Right lobe of liver (tissue), 6 donors: Measurements from ENCODE around the gene NRXN3. TPM values are rescaled to one million over a fixed set of nuclear protein-coding genes. Genes with fewer than 3 reads are reported as not detected.

Experiments
- ATAC-seq, 4 donors: fragments of 200-7000 bp; cut with Tn5 transposase; one replicate each; pipeline ENCODE4 v1.9.1; 2020; ENCODE audit warnings: mild to moderate bottlenecking in 4 of 4, moderate library complexity in 4 of 4
- DNase-seq, 3 donors: peaks; one replicate each; pipeline ENCODE4 v3.0.0-alpha.2; 2020
- H3K27ac ChIP-seq, 3 donors: fragments of 200-600 bp; one replicate each; pipeline ENCODE4 v1.8.0; 2022
- H3K27me3 ChIP-seq, 2 donors: fragments of 200-600 bp; one replicate each; pipeline ENCODE4 v1.8.0; 2022
- H3K36me3 ChIP-seq, 4 donors: fragments of 200-600 bp; sonication (generic) in 1 of 4; one replicate each; pipeline versions ENCODE4 v1.5.1 to v1.8.0; 2017 to 2022; ENCODE audit warnings: control low read depth in 1 of 4
- H3K4me1 ChIP-seq, 4 donors: fragments of 200-600 bp; sonication (generic) in 1 of 4; one replicate each; pipeline versions ENCODE4 v1.5.1 to v1.8.0; 2017 to 2022; ENCODE audit warnings: control low read depth in 1 of 4
- H3K4me3 ChIP-seq, 3 donors: fragments of 200-600 bp; one replicate each; pipeline ENCODE4 v1.8.0; 2022
- H3K9me3 ChIP-seq, 4 donors: fragments of 200-600 bp; sonication (generic) in 1 of 4; one replicate each; pipeline versions ENCODE4 v1.5.1 to v1.8.0; 2017 to 2022; ENCODE audit warnings: control low read depth in 1 of 4
- CTCF ChIP-seq, 4 donors: fragments of 200-600 bp in 3 of 4; fragments of 450-650 bp in 1 of 4; IDR thresholded peaks; one replicate each; pipeline versions ENCODE4 v1.5.1 to v1.8.0; 2016 to 2022; ENCODE audit warnings: antibody characterized with exemption in 4 of 4, mild to moderate bottlenecking in 2 of 4
- POLR2A ChIP-seq: fragments of 450-650 bp; IDR thresholded peaks from one replicate; pipeline ENCODE4 v1.6.1; 2017; ENCODE audit warnings: antibody characterized with exemption, mild to moderate bottlenecking
- WGBS: methylation state at CpG from one replicate; pipeline ENCODE4 v1.1.6; 2018; ENCODE audit warnings: low coverage, low lambda C conversion rate; ENCODE audit not compliant: insufficient coverage; ENCODE audit errors: missing lambda C conversion rate; 5-methylcytosine and 5-hydroxymethylcytosine counted together
- intact Hi-C, 2 donors: fragments of 100-400 bp; cut with DNase I; formaldehyde crosslinking; loops; one replicate each; pipeline versions ENCODE4 v1.11.2 to v1.14.1; 2022
- total RNA-seq, 6 experiments: library from RNA; depleted of rRNA in 2 of 6; stranded (reverse); fragments of >200 nt in 2 of 6; fragmentation: NEBNext Ultra II Directional in 3 of 6; extraction: Animal tissue kit (Norgen Biotek cat#: 25700) in 3 of 6; gene quantifications; one replicate each; pipeline versions ENCODE4 v1.1.0 to v1.2.4, GENCODE V29; 2016 to 2023
- donor health status: DM: no; HTN: yes; CAD: no.
- donor health status: DM: no; HTN: no; CAD: no.
- donor health status: DM: no; HTN: no; CAD: no.
- donor health status: DM: no; HTN: yes; CAD: no.
- donor health status: DM: no; HTN: yes; CAD: no.

Gene NRXN3
- total RNA-seq, 6 experiments from 2014 or later: 0.06 to 0.51 (median 0.23) TPM; not detected in 1

GRCh38 chr14:79415726-79416125 is 1245.6 kb downstream of the NRXN3 start:
- Histone ChIP-seq H3K27ac (no peak overlapping the region), H3K27me3 (no peaks in the 10 kb centered on the region), H3K36me3 (no peaks in the 10 kb centered on the region), H3K4me3 (no peak overlapping the region), H3K4me1 (peaks cover 0 to 21% (median 0%) of the 10 kb centered on the region in 4 donors), H3K9me3 (no peaks in the 10 kb centered on the region)
- 100% methylated on average over 1 of the region's 1 CpG for WGBS
- intact Hi-C loops: no loop called here
- ATAC-seq (no peak), DNase-seq (no peak)
- TF ChIP-seq CTCF (IDR thresholded peaks at IDR 0.05) (no peak), POLR2A (no peak)

- intact Hi-C loops: no loop called here
- WGBS: 85% methylated on average over 2 of the region's 2 CpGs
- H3K9me3 ChIP-seq: no peaks in the 10 kb centered on the region
- H3K36me3 ChIP-seq: no peaks in the 10 kb centered on the region
- DNase-seq (no peak), ATAC-seq (no peak)
- H3K4me1 ChIP-seq: peaks cover 0 to 24% (median 0%) of the 10 kb centered on the region in 4 donors
- H3K4me3 ChIP-seq: no peak overlapping the region
- no peak for TF ChIP-seq CTCF (IDR thresholded peaks at IDR 0.05)
- no peaks in the 10 kb centered on the region for H3K27me3 ChIP-seq
- H3K27ac ChIP-seq: no peak overlapping the region
Observed at GRCh38 chr14:79417961-79418360, 1247.8 kb downstream of the NRXN3 start.

GRCh38 chr14:79418649-79419415 is 1248.7 kb downstream of the NRXN3 start:
- H3K27me3 ChIP-seq: no peaks in the 10 kb centered on the region
- H3K4me3 ChIP-seq: no peak overlapping the region
- no peak overlapping the region for H3K27ac ChIP-seq
- DNase-seq (no peak), ATAC-seq (no peak)
- intact Hi-C loops: no loop called here
- WGBS: 78% methylated on average over 4 of the region's 5 CpGs
- H3K4me1 ChIP-seq: peaks cover 0 to 22% (median 0%) of the 10 kb centered on the region in 4 donors
- H3K36me3 ChIP-seq: no peaks in the 10 kb centered on the region
- H3K9me3 ChIP-seq: no peaks in the 10 kb centered on the region
- TF ChIP-seq CTCF (IDR thresholded peaks at IDR 0.05): no peak
- TF ChIP-seq POLR2A: no peak

- 17% methylated on average over 1 of the region's 1 CpG for WGBS
Observed at GRCh38 chr14:79419571-79420327, 1249.6 kb downstream of the NRXN3 start.

More at GRCh38 chr14:79419571-79420327, 1249.6 kb downstream of the NRXN3 start:
- Histone ChIP-seq H3K36me3 (no peaks in the 10 kb centered on the region), H3K4me3 (no peak overlapping the region), H3K27ac (no peak overlapping the region), H3K9me3 (no peaks in the 10 kb centered on the region), H3K27me3 (no peaks in the 10 kb centered on the region), H3K4me1 (peaks cover 0 to 30% (median 0%) of the 10 kb centered on the region in 4 donors)
- no peak for TF ChIP-seq POLR2A
- no peak for TF ChIP-seq CTCF (IDR thresholded peaks at IDR 0.05)
- intact Hi-C loops: no loop called here
- DNase-seq (no peak), ATAC-seq (peak; percentile 69 to 98 (median 96))
